Choroid plexus epithelial cell (primary cell): ENCODE measurements around the gene EML6.

Experiments used
- DNase-seq: peaks from one replicate; pipeline ENCODE4 v3.0.0-alpha.2; 2010; ENCODE audit warnings: low read depth
- H3K4me3 ChIP-seq: 2 replicates; pipeline ENCODE4 v1.5.1; 2011; ENCODE audit warnings: low read depth, mild to moderate bottlenecking, control low read depth, low read length, moderate library complexity
- TF ChIP-seq, protein P1 (sequence below): conservative IDR thresholded peaks from 2 replicates; pipeline ENCODE4 v1.5.1; 2011; ENCODE audit warnings: low read depth, mild to moderate bottlenecking, control low read depth, inconsistent platforms, low read length, moderate library complexity

EML6 gene

DNA sequence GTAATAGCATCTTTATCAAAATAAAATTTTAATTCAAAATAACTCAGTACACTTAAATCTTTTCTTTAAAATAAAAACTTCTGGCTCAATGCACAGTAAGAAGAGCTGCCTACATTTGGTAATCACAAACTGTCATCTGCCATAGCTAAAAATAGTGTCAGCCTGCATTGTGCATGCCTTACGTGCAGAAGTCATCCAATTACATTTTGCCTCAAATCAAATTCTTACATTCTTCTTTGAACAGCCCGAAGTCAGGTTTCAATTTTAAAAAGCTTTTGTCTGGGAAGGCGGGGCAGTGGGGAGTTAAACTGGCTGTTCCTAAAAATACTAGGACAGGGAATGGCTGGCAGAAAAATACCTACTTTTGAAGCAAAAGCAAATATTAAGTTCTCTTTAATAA lies 275.7 kb downstream of the EML6 start:
- TF ChIP-seq, protein P1, sequence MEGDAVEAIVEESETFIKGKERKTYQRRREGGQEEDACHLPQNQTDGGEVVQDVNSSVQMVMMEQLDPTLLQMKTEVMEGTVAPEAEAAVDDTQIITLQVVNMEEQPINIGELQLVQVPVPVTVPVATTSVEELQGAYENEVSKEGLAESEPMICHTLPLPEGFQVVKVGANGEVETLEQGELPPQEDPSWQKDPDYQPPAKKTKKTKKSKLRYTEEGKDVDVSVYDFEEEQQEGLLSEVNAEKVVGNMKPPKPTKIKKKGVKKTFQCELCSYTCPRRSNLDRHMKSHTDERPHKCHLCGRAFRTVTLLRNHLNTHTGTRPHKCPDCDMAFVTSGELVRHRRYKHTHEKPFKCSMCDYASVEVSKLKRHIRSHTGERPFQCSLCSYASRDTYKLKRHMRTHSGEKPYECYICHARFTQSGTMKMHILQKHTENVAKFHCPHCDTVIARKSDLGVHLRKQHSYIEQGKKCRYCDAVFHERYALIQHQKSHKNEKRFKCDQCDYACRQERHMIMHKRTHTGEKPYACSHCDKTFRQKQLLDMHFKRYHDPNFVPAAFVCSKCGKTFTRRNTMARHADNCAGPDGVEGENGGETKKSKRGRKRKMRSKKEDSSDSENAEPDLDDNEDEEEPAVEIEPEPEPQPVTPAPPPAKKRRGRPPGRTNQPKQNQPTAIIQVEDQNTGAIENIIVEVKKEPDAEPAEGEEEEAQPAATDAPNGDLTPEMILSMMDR = no peak
- peak; percentile 81 for DNase-seq
- H3K4me3 ChIP-seq = no peak overlapping the region

DNA sequence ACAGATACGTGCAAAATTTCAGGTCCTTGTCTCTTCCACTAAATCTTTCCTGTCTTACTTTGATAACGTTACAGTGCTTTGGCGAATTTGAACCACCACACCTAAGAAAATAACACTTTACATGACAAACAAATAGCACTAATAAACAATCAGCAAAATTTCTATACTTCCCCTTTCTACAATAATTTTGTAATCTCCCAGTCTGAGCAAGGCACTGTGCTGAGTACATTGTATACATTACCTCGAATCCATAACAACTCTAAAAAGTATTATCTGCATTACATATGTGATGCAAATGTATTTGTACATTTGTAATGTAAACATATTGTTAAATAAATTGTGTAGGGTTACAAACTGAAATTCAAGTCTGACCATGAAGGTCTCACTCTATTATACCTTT lies 276.9 kb downstream of the EML6 start:
- DNase-seq = no peak
- TF ChIP-seq, protein P1 = no peak
- no peak overlapping the region for H3K4me3 ChIP-seq

DNA sequence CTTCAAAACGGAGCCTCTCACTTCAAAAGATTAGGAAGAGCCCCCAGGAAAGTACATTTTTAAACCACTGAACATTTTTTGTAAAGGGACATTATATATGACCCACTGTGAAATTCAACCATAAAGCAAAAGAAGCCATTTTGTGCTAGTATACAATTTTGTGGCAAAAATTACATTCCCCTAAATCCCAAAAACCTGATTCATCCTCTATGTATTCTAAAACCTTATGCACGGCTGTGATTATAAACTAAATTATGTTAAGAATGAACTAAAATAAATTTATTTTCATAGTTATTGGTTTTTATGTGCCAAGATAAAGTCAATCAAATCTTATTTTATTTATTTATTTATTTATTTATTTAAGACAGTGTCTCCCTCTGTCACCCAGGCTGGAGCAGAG lies 278.3 kb downstream of the EML6 start:
- no peak for DNase-seq
- TF ChIP-seq, protein P1 = no peak
- H3K4me3 ChIP-seq = no peak overlapping the region

DNA sequence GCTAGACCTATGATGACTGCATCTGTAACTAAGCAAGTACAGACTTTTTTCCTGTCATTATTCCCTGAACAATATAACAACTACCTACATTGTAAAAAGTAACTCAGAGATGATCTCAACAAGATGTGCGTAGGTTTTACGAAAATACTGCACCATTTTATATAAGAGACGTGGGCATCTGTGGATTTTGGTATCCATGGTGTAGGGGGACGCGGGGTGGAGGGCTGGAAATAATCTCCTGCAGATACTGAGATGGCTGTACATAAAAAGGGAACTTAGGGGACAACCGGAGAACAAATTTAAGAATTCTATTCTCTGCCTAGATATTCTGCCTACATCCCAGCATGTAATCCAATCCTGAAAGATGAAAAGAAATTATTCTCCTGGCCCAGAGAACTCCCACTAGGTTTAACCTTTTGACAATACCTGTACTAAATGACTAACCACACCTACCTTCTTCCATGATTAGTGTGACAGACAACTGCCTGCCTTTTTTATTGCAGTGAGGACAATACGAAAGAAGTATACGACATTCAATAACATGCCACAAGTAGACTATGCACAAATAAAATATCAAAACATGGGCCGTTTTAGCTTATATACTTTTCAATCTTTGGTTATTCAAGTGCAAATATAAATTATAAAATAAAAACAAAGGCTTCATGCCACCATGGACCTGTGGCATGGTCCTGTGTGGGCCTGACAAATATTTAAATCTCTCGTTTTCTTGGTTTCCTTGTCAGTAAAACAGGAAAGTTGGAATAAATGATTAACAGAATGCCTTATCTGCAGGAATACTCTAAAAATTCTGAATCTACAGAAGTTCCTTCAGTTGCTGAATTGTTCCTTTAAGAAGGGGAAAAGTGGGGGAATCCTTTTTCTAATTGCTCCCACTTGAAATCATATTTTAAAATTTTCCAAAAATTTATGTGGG lies 280.5 kb downstream of the EML6 start:
- DNase-seq = no peak

DNA sequence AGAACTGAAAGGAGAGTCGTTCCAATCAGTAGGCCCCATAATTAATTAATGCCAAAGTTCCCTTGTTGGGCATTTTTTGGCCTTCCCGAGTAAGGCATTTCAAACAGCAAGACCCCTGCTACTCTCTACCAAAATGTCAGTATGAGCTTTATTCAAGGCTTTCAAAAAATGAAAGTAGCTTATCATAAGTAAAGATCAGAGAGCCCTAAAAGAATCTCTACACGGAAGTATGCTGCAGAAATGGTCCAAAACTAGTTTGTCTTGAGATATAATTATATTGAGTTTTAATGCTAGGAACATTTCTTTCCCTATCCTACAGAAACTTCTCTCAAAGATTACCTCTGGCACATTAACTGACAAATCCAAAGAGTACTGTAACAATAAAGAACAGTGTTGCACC lies 282.8 kb downstream of the EML6 start:
- TF ChIP-seq, protein P1 = no peak
- DNase-seq = no peak
- H3K4me3 ChIP-seq = no peak overlapping the region

More for the DNA sequence above, 280.5 kb downstream of the EML6 start:
- H3K4me3 ChIP-seq = no peak overlapping the region
- TF ChIP-seq, protein P1 = no peak

DNA sequence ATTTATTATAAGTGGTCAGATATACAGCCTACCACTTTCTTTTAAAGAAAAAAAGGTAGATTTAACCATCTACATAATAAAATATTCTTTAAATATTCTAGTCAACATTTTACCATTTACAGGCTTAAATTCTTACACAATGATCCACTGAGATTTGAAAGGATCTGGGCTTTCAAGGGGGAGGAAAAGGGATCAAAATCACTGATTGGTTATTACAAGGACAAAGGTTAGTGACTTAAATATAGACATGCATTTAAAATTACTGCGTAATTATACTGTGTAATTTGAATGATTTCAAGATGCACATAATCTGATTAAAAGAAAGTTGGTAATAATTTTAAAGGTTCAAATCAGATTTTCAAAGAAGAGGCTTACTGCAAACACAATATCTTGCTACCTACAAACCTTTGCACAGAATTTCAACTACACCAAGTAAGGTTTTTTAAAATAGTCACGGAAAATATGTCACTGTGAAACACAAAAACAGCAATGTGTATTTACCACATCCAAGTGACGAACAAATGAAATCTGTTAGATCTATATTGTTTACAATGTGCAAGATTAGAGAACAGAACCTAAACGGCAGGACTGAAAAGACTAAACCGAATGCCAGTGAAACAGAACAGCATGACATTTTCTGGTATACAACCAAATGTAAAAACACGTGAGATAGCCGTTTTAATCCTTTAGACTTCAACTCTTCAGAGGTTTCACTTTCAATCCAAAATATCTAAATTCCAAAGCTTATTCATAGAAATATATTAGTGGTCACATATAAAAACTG lies 286.0 kb downstream of the EML6 start:
- DNase-seq = no peak
- TF ChIP-seq, protein P1 = no peak
- H3K4me3 ChIP-seq = peak overlapping the region; percentile 25
